ENCODE measurements around the gene SLC6A12. TPM values are rescaled to one million over a fixed set of nuclear protein-coding genes. Genes with fewer than 3 reads are reported as not detected.

The SLC6A12 gene
- total RNA-seq, 1 experiment from 2014 or later: 2.1 TPM

DNA sequence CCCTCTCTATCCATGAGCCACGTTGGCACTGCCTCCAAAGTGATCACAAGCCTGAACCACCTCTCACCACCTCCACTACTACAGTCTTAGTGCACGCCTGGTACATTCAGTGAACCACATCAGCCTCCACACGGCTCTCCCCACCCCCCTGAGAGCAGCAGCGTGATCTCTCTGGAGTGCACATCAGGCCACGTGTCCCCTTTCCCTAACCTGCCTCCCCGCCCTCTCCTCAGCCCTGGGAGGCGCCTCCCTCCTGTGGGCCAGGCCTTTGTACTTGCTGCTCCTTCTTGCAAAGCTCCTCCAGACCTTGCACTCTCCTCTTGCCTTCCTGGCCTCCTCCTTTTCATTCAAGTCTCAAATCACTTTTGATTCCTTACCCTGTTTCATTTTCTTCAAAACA, 49.8 kb downstream of the SLC6A12 start:
- no peaks in the 10 kb centered on the region for H3K36me3 Mint-ChIP-seq (ENCODE audit: insufficient read depth, unreplicated experiment)
- H3K4me1 ChIP-seq: peaks cover 6% of the 10 kb centered on the region; the same call in 1 of the 2 replicates
- no peaks in the 10 kb centered on the region for H3K9me3 Mint-ChIP-seq (ENCODE audit: unreplicated experiment)
- no peaks in the 10 kb centered on the region for H3K27me3 ChIP-seq (replicated peaks; ENCODE audit: control insufficient read depth, insufficient read depth, low read length)
- TF ChIP-seq, protein P1, sequence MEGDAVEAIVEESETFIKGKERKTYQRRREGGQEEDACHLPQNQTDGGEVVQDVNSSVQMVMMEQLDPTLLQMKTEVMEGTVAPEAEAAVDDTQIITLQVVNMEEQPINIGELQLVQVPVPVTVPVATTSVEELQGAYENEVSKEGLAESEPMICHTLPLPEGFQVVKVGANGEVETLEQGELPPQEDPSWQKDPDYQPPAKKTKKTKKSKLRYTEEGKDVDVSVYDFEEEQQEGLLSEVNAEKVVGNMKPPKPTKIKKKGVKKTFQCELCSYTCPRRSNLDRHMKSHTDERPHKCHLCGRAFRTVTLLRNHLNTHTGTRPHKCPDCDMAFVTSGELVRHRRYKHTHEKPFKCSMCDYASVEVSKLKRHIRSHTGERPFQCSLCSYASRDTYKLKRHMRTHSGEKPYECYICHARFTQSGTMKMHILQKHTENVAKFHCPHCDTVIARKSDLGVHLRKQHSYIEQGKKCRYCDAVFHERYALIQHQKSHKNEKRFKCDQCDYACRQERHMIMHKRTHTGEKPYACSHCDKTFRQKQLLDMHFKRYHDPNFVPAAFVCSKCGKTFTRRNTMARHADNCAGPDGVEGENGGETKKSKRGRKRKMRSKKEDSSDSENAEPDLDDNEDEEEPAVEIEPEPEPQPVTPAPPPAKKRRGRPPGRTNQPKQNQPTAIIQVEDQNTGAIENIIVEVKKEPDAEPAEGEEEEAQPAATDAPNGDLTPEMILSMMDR (IDR thresholded peaks at IDR 0.05; ENCODE audit: insufficient read depth in 1 of 2, low read depth in 1 of 2, low read length in 1 of 2, severe bottlenecking in 1 of 2, unreplicated experiment in 1 of 2): no peak
- POLR2A ChIA-PET: no interaction called here
- H3K4me3 ChIP-seq (ENCODE audit: low read depth, low read length): no peak overlapping the region
- CTCF ChIA-PET: no interaction called here
- no peak overlapping the region for H3K4me3 Mint-ChIP-seq (ENCODE audit: unreplicated experiment)
- H3K36me3 ChIP-seq (ENCODE audit: control insufficient read depth, insufficient read depth, low read length): no peaks in the 10 kb centered on the region
- H3K27ac Mint-ChIP-seq (ENCODE audit: unreplicated experiment): no peak overlapping the region
- DNase-seq: no peak
- H3K4me1 Mint-ChIP-seq (ENCODE audit: low read depth, unreplicated experiment): peaks cover 14% of the 10 kb centered on the region
- no peaks in the 10 kb centered on the region for H3K9me3 ChIP-seq
- intact Hi-C loops (cut with micrococcal nuclease; ENCODE audit: unreplicated experiment): no loop called here
- BruUV-seq (replicated peaks): no TSS peak
- H3K27me3 Mint-ChIP-seq (ENCODE audit: insufficient read depth, unreplicated experiment): peaks cover 11% of the 10 kb centered on the region

DNA sequence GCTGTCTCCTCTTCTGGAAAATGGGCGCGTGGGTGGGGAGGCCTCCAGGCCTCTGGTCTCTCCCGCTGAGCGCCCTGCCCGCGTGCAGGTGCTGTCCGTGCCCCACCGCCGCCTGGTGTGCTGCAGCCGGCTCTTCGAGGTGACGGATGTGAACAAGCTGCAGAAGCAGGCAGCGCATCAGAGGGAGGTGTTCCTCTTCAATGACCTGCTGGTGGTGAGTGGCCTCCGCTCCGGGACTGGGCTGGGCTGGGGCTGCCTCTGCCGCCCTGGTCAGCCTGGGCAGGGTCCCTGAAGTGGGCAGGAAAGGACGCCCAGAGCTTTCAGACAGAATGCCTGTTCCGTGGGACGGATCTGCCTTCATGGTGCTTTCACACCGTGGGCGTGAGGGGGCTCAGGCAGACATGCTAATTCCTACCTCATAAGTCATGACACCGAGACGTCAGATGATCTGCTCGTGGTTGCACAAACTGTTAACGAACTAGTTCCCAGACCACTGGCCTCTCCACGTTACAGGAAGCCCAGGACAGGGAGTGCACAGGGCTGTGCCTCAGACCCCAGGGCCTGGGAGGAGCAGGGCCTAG, 50.5 kb downstream of the SLC6A12 start:
- peaks cover 6% of the 10 kb centered on the region; the same call in 1 of the 2 replicates for H3K4me1 ChIP-seq
- Mint-ChIP-seq H3K27ac (ENCODE audit: unreplicated experiment) (no peak overlapping the region), H3K27me3 (ENCODE audit: insufficient read depth, unreplicated experiment) (peaks cover 14% of the 10 kb centered on the region), H3K36me3 (ENCODE audit: insufficient read depth, unreplicated experiment) (no peaks in the 10 kb centered on the region), H3K4me3 (ENCODE audit: unreplicated experiment) (no peak overlapping the region), H3K4me1 (ENCODE audit: low read depth, unreplicated experiment) (peaks cover 14% of the 10 kb centered on the region), H3K9me3 (ENCODE audit: unreplicated experiment) (no peaks in the 10 kb centered on the region)
- TF ChIP-seq, protein P1 (IDR thresholded peaks at IDR 0.05; ENCODE audit: insufficient read depth in 1 of 2, low read depth in 1 of 2, low read length in 1 of 2, severe bottlenecking in 1 of 2, unreplicated experiment in 1 of 2): no peak
- H3K4me3 ChIP-seq (ENCODE audit: low read depth, low read length): no peak overlapping the region
- no TSS peak for BruUV-seq (replicated peaks)
- H3K36me3 ChIP-seq (ENCODE audit: control insufficient read depth, insufficient read depth, low read length): no peaks in the 10 kb centered on the region
- intact Hi-C loops (cut with micrococcal nuclease; ENCODE audit: unreplicated experiment): no loop called here
- CTCF ChIA-PET: no interaction called here
- H3K9me3 ChIP-seq: no peaks in the 10 kb centered on the region
- H3K27me3 ChIP-seq (replicated peaks; ENCODE audit: control insufficient read depth, insufficient read depth, low read length): no peaks in the 10 kb centered on the region
- POLR2A ChIA-PET: no interaction called here
- DNase-seq: no peak

DNA sequence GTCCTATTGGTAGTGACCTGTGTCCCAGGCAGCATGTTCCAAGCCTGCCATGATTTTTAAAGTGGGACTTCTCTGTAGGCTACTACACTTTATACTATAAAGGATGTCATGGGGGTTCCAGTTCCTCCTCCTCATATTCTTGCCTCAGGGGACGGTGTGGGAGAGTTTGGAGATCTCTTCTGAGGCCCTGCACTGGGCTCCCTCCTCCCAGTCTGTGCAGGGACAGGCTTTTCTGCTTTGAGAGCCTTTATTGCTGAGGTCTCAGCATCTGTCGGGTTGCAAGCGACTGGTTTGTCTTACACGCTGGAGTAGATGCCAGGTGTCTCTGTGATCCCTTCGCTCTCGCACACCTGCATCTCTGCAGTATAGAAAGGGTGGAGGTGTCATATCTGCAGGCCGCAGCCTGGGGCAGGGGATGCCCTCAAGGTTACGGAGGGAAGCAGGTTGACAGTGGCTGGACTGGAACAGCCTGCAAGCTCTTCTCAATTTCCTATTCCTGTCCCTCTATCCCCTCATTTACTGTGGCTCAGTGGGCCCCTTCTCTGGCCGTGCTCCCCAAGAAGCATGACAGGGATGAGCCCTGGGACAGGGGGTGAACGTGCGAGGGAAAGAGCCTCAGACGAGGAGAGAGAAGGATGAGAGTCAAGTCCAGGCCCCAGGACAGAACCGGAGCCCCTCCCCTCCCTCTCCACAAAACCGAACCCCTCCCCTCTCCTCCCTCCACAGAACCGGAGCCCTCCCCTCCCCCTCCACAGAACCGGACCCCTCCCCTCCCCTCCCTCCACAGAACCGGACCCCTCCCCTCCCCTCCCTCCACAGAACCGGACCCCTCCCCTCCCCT, 51.3 kb downstream of the SLC6A12 start:
- Mint-ChIP-seq H3K27me3 (ENCODE audit: insufficient read depth, unreplicated experiment) (peaks cover 14% of the 10 kb centered on the region), H3K27ac (ENCODE audit: unreplicated experiment) (no peak overlapping the region), H3K4me1 (ENCODE audit: low read depth, unreplicated experiment) (peaks cover 14% of the 10 kb centered on the region), H3K9me3 (ENCODE audit: unreplicated experiment) (no peaks in the 10 kb centered on the region), H3K4me3 (ENCODE audit: unreplicated experiment) (no peak overlapping the region), H3K36me3 (ENCODE audit: insufficient read depth, unreplicated experiment) (no peaks in the 10 kb centered on the region)
- ChIA-PET POLR2A (no interaction called here), CTCF (interaction anchor here (0.5 kb wide), 1 partner anchor 26 kb away, joined by 3 read pairs; no protein-coding TSS in a partner anchor)
- H3K36me3 ChIP-seq (ENCODE audit: control insufficient read depth, insufficient read depth, low read length): no peaks in the 10 kb centered on the region
- no peak for DNase-seq
- no peaks in the 10 kb centered on the region for H3K9me3 ChIP-seq
- intact Hi-C loops (cut with micrococcal nuclease; ENCODE audit: unreplicated experiment): no loop called here
- TF ChIP-seq, protein P1 (IDR thresholded peaks at IDR 0.05; ENCODE audit: insufficient read depth in 1 of 2, low read depth in 1 of 2, low read length in 1 of 2, severe bottlenecking in 1 of 2, unreplicated experiment in 1 of 2): no peak
- peaks cover 6% of the 10 kb centered on the region; the same call in 1 of the 2 replicates for H3K4me1 ChIP-seq
- no TSS peak for BruUV-seq (replicated peaks)
- H3K27me3 ChIP-seq (replicated peaks; ENCODE audit: control insufficient read depth, insufficient read depth, low read length): no peaks in the 10 kb centered on the region
- H3K4me3 ChIP-seq (ENCODE audit: low read depth, low read length): no peak overlapping the region
